HL-60 (cell line): Measurements from ENCODE around the gene SLC15A5.

Source experiments
- DNase-seq, 2 experiments: peaks; one replicate each; pipeline ENCODE4 v3.0.0-alpha.2; 2010 to 2020; ENCODE audit warnings: low read depth in 1 of 2, low spot score in 1 of 2
- H3K27ac ChIP-seq: fragments of 250-450 bp; sonication (Bioruptor Pico); replicated peaks from 2 replicates; pipeline ENCODE4 v1.5.1; 2020; ENCODE audit warnings: mild to moderate bottlenecking, moderate library complexity
- H3K27me3 ChIP-seq: fragments of 250-450 bp; sonication (Bioruptor Pico); 2 replicates; pipeline ENCODE4 v1.5.1; 2021; ENCODE audit warnings: mild to moderate bottlenecking, moderate library complexity; ENCODE audit not compliant: insufficient read depth, poor library complexity, severe bottlenecking
- H3K4me3 ChIP-seq: replicated peaks from 2 replicates; pipeline ENCODE4 v1.5.1; 2011; ENCODE audit warnings: mild to moderate bottlenecking, control low read depth, low read length; ENCODE audit not compliant: insufficient read depth
- CTCF ChIP-seq: IDR thresholded peaks from one replicate; pipeline ENCODE4 v1.5.1; 2011; ENCODE audit warnings: low read length, control low read depth, inconsistent platforms; ENCODE audit not compliant: insufficient read depth
- GABPA ChIP-seq: IDR thresholded peaks from 2 replicates; pipeline ENCODE4 v1.6.1; 2012; ENCODE audit warnings: low read depth
- POLR2AphosphoS5 ChIP-seq: IDR thresholded peaks from 2 replicates; pipeline ENCODE4 v1.6.1; 2012; ENCODE audit warnings: low read depth
- REST ChIP-seq: IDR thresholded peaks from 2 replicates; pipeline ENCODE4 v1.6.1; 2012; ENCODE audit warnings: low read depth; ENCODE audit not compliant: insufficient replicate concordance
- SPI1 ChIP-seq: IDR thresholded peaks from 2 replicates; pipeline ENCODE4 v1.6.1; 2012; ENCODE audit warnings: low read depth, mild to moderate bottlenecking, borderline replicate concordance

Gene SLC15A5

GRCh38 chr12:16158050-16158449 lies 119.4 kb downstream of the SLC15A5 start:
- TF ChIP-seq SPI1 (no peak), REST (no peak), CTCF (no peak), GABPA (no peak), POLR2AphosphoS5 (no peak)
- no peak for DNase-seq
- Histone ChIP-seq H3K27ac (no peak overlapping the region), H3K4me3 (no peak overlapping the region), H3K27me3 (no peaks in the 10 kb centered on the region)

- DNase-seq = no peak
- TF ChIP-seq REST = no peak
- no peak for TF ChIP-seq CTCF
- no peak for TF ChIP-seq POLR2AphosphoS5
- no peak for TF ChIP-seq GABPA
- no peak for TF ChIP-seq SPI1
Observed at GRCh38 chr12:16155938-16156337, 121.5 kb downstream of the SLC15A5 start.

GRCh38 chr12:16154990-16155389 lies 122.5 kb downstream of the SLC15A5 start:
- H3K27ac ChIP-seq = no peak overlapping the region
- DNase-seq = no peak
- TF ChIP-seq SPI1 (no peak), POLR2AphosphoS5 (no peak), GABPA (no peak), CTCF (no peak), REST (no peak)
- no peak overlapping the region for H3K4me3 ChIP-seq
- no peaks in the 10 kb centered on the region for H3K27me3 ChIP-seq

More at GRCh38 chr12:16155938-16156337, 121.5 kb downstream of the SLC15A5 start:
- no peaks in the 10 kb centered on the region for H3K27me3 ChIP-seq
- H3K4me3 ChIP-seq = no peak overlapping the region
- H3K27ac ChIP-seq = no peak overlapping the region
